HG02981 (cell line): ENCODE results near the gene SNX13.
"Not testable (repeated sequence)": the region's sequence is repeated elsewhere in the genome, so short reads cannot be mapped to it uniquely, and the experiment has no call there.

Source experiments
- ATAC-seq: cut with Tn5 transposase; IDR thresholded peaks from one replicate; pipeline ENCODE4 v1.9.1; 2021; ENCODE audit warnings: mild to moderate bottlenecking, moderate library complexity; ENCODE audit not compliant: unreplicated experiment

The SNX13 gene

DNA sequence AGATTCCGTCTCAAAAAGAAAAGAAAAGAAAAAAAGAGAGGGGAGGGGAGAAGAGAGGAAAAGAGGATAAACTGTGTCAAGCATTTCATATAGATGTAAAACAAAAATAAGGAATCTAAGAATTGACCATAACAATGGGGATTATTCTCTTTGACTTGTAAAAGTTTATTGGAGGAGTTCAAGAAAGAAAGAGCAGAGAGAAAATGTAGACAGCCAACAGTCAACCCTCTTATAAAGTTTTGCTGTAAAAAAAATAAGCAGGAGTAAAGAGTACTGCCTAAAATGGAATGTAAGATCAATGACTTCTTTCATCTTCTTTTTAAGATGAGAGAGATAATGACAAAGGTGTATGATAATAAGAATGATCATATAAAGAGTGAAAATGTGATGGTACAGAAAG, 87.9 kb downstream of the SNX13 start:
- no peak for ATAC-seq

DNA sequence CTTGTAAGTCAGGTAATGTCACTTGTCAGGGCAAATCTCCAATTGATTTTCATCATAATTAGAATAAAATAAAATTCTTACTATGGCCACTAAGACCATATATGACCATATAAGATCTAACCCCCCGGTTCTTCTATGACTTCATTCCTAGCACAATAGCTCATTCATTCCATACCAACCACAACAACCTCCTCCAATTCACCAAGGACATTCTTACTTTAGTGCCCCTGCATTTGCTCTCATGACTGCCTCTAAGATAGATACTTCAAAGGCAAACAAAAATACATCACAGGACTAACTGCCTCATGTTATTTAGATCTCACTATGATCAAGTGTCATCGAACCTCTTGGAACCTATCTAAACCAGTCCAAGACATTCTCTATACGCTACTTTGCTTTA, 90.8 kb downstream of the SNX13 start:
- ATAC-seq: no peak

DNA sequence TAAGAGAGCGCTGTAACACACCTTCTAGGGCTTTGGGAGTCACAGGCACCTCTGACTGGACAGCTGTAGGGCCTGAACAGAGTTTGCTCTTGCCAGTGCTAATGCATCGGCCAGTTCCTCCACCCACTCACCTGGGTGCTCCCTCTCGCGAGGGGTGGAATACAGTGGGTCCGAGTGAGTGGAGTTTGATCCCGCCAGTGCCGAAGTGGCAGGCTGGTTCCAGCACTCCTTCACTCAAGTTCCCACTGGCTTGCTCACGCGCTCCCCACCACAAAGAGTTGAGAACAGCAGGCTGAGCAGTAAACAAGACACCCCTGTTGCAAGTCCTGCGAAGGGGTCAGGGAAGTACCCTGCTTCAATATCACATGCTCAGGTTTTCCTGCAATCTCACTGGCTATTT, 91.8 kb downstream of the SNX13 start:
- ATAC-seq: no peak

- ATAC-seq: no peak
Observed at GRCh38 chr7:17846935-17847334, 93.4 kb downstream of the SNX13 start.

GRCh38 chr7:17845197-17845547, 95.1 kb downstream of the SNX13 start:
- no peak for ATAC-seq

- no peak for ATAC-seq
Observed at GRCh38 chr7:17844514-17845196, 95.6 kb downstream of the SNX13 start.

DNA sequence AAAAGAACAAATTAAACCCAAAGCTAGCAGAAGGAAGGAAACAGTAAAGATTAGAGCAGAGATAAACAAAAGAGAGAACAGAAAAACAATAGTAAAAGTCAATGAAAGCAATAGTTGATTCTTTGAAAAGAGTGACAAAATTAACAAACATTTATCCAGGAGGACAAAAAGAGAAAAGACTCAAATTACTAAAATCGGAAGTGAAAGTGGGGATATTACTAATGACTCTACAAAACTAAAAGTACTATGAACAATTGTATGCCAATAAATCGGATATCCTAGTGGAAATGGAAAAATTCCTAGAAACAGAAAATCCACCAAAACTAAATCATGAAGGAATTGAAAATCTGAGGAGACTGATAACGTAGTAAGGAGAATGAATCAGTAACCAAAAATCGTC, 96.3 kb downstream of the SNX13 start:
- ATAC-seq: no peak

DNA sequence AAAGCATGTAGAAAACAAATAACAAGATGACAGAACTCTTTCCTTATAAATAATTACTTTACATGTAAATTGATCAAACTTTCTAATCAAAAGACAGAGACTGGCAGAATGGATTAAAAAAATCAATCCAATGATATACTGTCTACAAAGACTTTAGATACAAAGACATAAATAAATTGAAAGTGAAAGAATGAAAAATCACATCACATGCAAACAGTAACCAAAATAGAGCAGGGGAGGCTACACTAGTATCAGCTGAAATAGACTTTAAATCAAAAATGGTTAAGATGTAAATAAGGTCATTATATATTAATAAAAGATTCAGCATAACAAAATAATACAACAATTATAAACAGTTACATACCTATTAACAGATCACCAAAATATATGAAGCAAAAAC, 97.3 kb downstream of the SNX13 start:
- ATAC-seq: no peak

DNA sequence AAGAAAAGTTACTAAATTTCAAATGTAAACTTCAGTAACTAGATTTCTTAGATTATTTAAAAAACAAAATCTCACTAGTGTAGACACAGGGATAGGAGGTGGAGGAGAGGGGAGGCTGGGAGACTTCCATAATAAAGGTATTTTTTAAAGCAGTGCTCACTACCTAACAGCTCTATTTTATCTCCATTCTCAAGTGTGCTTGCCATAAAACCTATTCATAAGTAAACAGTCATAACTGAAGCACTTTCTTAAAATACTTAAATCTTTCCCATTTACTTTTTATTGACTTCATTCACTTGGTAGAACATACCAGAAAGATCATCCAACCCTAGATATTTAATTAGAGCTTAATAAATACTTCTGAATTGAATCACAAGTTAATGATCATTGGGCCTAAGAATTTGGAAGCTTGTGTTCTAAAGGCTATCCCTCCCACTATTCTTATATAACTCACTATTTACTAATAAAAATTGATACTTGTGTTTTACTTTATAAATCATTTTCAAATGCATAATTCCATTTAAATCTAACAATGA, 107.4 kb downstream of the SNX13 start:
- ATAC-seq: no peak

GRCh38 chr7:17832242-17832641, 108.1 kb downstream of the SNX13 start:
- ATAC-seq: no peak

DNA sequence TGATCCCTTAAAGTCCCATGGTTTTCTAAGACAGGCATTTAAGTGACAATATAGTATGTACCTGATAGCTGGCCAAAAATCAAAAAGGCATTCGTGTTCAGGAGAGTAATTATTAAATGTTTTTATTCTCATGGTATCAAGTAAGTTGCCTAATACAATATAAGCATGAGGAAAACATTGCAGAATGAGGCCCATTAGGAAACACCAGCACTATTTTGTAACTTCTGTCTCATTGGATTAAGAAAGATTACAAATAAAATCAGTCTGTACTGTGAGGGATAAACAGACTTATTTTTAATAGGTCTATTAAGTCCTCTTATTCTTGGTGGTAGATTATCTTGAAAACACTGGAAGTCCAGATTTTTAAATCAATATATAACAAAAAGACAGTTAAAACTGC, 110.1 kb downstream of the SNX13 start:
- no peak for ATAC-seq

DNA sequence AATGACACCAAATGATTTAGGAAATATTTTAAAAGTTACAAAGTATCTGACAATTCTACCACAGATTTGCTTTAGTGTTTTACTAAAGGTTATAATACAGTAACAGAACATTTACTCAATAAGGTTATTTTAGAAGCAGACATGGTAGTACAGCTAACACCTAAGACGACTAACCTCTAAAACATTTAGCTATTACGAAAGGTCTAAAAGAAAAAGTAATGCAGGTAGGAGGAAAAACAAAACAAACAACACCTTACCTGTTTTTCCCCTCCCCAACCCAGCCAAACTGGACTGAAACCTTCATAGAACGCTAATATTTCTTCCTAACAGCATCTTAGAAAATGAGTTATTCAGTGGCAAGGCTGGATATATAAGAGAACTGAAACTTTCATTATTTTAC, 111.3 kb downstream of the SNX13 start:
- ATAC-seq: no peak

DNA sequence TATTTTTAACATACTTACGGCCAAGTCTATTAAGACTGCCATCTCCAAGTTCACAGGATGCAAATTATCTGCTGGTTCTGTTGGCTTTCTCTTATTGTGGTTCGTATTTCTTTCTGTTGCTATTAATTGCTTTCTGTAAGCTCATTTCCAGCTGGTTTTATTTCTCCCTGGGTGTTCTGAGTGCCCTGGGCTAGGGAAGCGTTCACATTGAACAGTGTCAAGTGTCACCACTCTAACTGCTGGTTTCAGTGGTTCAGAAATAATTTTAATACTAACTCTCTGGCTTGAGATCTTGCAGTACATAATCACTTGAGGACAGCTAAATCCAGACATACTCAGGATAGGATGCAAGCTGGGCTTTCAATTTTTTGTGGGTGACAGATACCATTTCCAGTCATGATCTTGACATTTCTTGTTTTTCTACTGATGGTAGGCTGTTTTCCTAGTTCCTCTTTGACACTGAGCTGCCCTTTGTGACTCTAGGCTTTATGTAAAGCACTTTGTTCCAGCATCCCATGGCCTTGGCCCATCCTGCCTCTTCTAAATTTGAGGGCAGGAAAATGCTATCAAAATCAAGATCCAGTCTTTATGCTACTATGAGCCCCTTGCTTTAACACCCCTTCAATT, 117.6 kb downstream of the SNX13 start:
- no peak for ATAC-seq

GRCh38 chr7:17816903-17817302, 123.4 kb downstream of the SNX13 start:
- ATAC-seq: no peak

DNA sequence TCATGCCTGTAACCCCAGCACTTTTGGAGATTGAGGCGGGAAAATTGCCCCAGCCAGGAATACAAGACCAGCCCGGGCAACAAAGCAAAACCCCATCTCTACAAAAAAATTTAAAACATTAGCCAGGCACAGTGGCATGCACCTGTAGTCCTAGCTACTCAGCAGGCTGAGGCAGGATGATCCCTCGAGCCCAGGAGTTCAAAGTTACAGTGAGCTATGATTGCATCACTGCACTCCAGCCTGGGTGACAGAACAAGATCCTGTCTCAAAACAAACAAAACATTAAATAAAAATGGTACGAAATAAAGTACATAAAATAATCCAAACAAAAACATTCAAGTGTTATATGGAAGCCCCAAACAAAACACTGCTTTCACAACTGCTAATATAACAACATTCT, 125.0 kb downstream of the SNX13 start:
- ATAC-seq: no peak

DNA sequence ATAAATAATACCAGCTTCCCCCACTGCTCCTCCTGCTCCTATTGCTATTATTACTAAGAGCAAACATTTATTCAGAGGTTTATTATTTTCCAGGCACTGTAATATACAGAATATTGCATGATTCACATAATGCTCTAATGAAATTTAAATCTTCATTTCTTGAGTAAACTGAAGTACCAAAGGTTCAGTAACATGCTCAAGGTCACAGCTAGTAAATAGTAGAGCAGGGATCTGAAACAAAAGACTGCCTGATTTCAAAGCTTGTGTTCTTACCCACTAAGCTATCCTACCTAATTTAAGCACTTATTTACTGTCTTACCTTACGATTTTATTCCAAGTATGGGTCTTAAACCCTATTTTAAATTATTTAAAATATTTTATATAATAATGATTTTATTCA, 126.2 kb downstream of the SNX13 start:
- no peak for ATAC-seq

GRCh38 chr7:17809215-17809614, 131.1 kb downstream of the SNX13 start:
- ATAC-seq: not testable (repeated sequence)

DNA sequence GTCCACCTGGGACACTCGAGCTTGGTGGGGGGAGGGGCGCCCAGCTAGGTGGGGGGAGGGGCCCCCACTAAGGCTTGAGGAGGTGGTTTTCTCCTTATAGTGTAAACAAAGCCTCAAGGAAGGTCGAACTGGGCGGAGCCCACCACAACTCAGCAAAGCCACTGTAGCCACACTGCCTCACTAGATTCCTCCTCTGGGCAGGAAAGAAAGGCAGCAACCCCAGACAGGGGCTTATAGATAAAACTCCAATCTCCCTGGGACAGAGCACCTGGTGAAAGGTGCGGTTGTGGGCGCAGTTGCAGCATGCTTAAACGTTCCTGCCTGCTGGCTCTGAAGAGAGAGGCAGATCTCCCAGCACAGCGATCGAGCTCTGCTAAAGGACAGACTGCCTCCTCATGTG, 133.1 kb downstream of the SNX13 start:
- ATAC-seq: no peak

- no peak for ATAC-seq
Observed at GRCh38 chr7:17806631-17807030, 133.7 kb downstream of the SNX13 start.

- ATAC-seq: no peak
Observed at GRCh38 chr7:17802056-17802455, 138.2 kb downstream of the SNX13 start.

DNA sequence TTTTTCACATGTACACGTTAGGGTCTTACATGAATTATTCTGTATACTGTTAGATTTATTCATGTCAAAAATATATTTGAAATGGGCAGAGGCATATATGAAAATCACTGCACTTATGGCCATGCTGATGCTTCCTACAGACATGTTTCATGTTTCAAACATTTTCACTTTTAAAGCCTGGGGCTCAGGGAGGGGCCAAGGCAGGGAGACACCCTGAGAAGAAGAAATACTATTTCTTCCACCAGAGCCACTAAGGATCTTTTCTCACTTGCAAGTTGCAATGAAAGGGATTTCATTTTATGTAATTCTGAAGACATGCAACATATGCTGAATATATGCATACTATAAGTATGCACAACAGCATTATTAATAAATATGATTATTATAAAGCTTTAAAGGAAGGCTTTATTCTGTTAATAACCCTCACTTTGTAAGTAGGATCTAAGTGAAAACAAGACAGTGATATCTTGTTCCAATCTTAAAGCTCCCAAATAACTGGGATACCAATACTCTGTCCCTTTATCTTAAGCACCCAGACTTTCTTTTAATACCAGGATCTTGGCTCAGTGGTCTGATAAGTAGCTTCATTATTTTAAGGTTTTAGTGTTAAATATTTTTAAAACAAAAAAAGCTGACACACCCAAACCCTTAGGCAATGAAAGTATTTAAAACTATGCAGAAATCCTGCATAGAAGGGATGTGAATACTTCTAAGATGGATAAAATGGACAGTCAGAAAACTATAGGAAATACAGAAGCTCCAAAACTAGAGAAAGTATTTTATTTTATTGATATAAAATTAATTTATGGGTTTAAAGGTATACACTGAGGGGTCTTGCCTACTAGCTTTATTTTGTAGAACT, 148.0 kb downstream of the SNX13 start:
- ATAC-seq: no peak

DNA sequence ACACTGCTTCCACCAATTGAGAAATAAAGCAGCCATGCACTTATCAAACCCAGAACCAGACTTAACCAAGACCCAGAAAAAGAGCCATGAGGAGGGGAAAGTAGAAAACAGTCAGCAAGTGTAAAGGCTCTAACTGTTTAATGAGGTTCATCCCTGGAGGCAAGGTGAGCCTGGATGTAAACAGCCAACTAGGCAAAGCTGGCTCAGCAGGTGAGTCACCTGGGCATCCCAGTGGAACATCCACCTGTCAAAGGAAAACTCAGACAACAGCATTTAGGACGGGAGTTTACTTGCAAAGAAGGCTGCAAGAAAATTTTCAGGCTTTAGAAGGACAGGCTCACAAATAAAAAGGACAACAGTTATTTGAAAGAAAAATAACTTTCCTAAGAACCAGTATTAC, 153.0 kb downstream of the SNX13 start:
- no peak for ATAC-seq
